GM12865 (cell line): Measurements from ENCODE around the gene LNX2.

Experiments
- DNase-seq: peaks from one replicate; pipeline ENCODE4 v3.0.0; 2010; ENCODE audit warnings: low read depth
- H3K4me3 ChIP-seq: 2 replicates; pipeline ENCODE4 v1.5.1; 2011; ENCODE audit warnings: mild to moderate bottlenecking, low read depth, low read length, control low read depth
- TF ChIP-seq, protein P1 (sequence below): IDR thresholded peaks from 2 replicates; pipeline ENCODE4 v1.5.1; 2011; ENCODE audit warnings: low read length, control low read depth, low read depth, inconsistent platforms; ENCODE audit not compliant: insufficient read depth; ENCODE audit errors: missing control alignments

Gene LNX2

DNA sequence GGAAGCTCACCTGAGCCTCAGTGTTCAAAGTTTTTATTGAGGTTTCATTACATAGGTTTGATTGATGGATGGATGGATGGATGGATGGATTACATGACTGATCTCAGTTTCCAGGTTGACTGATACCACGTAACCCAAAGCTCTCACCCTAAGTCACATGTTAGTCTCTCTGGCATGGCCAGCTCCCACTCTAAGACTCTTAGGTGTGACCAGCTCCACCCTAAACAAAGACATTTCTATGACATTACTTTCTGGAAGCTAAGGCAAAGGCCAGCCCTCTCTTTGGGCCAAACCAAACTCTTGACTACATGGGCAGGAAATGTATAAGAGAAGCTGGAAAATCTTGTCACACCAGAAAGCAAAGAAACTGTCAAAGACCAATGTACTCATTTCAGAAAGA is 30.0 kb upstream of the LNX2 start:
- TF ChIP-seq, protein P1, sequence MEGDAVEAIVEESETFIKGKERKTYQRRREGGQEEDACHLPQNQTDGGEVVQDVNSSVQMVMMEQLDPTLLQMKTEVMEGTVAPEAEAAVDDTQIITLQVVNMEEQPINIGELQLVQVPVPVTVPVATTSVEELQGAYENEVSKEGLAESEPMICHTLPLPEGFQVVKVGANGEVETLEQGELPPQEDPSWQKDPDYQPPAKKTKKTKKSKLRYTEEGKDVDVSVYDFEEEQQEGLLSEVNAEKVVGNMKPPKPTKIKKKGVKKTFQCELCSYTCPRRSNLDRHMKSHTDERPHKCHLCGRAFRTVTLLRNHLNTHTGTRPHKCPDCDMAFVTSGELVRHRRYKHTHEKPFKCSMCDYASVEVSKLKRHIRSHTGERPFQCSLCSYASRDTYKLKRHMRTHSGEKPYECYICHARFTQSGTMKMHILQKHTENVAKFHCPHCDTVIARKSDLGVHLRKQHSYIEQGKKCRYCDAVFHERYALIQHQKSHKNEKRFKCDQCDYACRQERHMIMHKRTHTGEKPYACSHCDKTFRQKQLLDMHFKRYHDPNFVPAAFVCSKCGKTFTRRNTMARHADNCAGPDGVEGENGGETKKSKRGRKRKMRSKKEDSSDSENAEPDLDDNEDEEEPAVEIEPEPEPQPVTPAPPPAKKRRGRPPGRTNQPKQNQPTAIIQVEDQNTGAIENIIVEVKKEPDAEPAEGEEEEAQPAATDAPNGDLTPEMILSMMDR, result no peak
- no peak for DNase-seq
- H3K4me3 ChIP-seq, result no peak overlapping the region

DNA sequence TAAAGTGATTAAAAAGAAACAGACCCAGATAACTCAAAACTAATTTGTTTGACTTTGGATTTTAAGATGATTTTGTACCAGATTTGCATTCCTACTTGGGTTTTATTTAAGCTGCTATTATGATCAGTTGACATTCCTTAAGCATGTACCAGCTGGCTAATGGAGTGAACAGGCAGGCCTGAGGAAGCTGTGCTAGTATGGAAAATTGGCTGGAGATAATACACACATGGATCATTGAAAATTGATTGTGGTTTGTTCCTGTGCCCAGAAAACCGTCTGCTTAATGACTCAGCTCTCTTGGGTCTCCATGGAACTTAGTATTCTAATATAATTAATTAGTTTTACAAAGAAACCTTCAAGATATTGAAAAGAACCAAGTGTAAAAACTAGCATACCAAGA is 24.0 kb upstream of the LNX2 start:
- no peak overlapping the region for H3K4me3 ChIP-seq
- TF ChIP-seq, protein P1, result no peak
- no peak for DNase-seq

DNA sequence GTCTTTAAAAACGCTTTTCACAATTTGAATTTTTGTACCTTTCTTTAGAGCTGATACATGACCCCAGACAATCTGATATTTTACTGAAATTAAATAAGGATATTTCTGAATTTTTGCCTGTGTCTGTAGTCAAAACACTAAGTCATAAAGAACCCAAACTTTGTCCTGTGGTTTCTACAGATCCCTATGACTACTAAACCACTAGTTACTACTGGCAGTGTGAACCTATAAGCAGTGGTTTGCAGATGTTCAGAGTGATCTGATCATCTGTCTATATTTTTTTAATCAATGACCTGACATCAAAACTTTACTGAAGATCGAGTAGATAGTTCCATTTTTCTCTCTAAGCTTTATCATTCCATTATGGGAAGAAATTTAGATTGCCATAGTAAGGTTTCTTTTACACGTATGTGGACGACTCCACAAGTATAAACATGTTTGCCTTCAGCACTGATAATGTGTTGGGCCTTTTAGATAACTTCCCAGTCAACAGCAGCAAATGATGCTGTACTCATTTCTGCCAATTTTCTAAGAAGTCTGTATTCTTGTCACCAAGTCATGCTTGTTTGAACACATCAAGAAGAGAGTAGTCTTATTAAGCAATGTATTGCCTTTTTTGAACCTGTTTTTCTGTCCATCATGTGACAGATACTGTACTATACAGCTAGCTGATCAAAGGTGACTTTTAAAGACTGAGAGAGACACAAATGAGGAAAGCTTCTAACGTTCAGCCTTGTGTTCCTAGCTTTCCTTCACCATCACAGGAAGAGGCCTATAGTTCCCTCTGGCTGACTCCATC is 23.2 kb upstream of the LNX2 start:
- H3K4me3 ChIP-seq, result no peak overlapping the region
- TF ChIP-seq, protein P1, result no peak
- no peak for DNase-seq

DNA sequence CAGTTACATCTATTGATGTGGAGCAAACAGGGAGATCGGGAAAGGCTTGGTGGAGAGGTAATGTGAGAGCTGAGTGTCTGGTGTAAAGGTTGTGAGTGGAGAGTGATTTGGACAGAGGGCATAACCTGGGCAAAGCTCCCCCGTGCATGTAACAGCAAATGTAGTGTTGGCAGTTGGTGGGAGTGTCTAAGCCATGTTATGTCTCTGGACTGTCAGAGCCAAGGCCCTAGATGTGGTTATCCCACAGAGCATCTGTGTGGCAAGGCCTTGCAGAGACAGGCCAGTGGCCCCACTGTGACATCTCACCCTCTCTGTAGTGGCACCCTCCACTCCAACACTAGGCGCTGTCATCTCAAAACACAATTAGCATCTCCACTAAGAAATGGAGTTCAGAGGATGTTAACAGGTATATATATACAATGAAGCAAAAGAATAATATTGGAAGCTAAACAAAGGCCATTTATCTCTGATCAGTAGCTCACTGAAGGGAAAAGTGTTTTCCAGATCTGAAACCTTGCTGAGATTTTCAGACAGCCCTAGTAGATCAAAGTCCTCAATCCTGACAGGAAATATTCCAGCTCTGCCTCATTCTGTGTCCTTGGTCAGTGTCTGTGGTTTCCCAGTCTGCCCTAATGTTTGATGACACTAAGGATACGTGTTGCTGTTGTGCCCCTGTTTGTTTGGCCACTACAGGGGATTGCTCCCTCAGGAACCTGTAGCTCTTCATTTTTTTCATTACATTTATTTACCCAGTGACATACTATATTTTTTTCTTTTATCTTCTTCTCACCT is 21.6 kb upstream of the LNX2 start:
- DNase-seq, result no peak
- TF ChIP-seq, protein P1, result no peak
- H3K4me3 ChIP-seq, result no peak overlapping the region

DNA sequence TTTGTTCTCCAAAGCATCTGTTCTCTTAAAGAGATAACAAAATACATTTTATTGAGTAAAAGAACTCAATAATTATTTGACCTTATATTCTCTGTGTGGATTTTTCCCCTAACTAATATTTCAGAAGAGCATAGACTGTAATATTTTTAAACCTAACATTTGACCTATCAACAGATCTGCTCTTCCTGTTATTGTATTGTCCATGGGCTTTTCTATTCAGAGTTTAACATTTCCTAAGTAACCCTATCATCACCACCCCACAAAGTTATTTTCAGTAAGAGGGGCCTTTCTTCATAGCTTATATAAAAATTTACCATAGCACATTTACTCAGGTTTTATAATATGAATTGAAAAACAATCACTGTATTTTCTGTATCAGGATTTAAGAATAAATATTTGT is 18.9 kb upstream of the LNX2 start:
- TF ChIP-seq, protein P1, result no peak
- H3K4me3 ChIP-seq, result no peak overlapping the region
- DNase-seq, result no peak

DNA sequence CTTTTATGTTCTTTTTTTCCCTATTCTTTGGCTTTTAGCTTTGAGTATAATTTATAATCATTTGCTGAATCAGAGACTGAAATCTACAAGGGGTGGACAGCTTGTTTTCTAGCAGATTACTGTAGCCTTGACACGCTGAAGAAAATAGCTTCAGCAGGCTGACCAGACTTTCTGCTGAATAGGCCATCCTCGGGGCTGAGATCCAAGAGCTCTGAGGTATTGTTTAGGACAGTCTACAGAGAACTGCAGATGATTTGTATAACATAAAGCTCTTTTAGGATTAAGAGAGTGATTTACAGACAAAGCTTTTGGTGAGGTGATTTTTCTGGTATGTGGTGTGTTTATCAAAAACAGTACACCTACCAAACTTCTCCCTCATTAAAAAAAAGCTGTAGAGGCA is 18.2 kb upstream of the LNX2 start:
- DNase-seq, result no peak
- TF ChIP-seq, protein P1, result no peak

More for the DNA sequence above, 18.2 kb upstream of the LNX2 start:
- H3K4me3 ChIP-seq, result no peak overlapping the region
